Smooth muscle cell (in vitro differentiated cells): Measurements from ENCODE around the gene KIDINS220. TPM values are rescaled to one million over a fixed set of nuclear protein-coding genes. Genes with fewer than 3 reads are reported as not detected.

Experiments used
- DNase-seq: peaks from one replicate; lab custom pipeline; 2025; ENCODE audit not compliant: unreplicated experiment; lab: John Stamatoyannopoulos, UW
- H2AFZ ChIP-seq: fragments of 200-600 bp; sonication (generic); 2 replicates; pipeline ENCODE4 v1.6.0; 2016; ENCODE audit warnings: antibody characterized with exemption, low read depth, mild to moderate bottlenecking
- H3F3A ChIP-seq: fragments of 200-600 bp; sonication (generic); 2 replicates; pipeline ENCODE4 v1.6.0; 2017; ENCODE audit warnings: antibody characterized with exemption, low read depth
- H3K27ac ChIP-seq: fragments of 200-600 bp; sonication (generic); 2 replicates; pipeline ENCODE4 v1.5.1; 2016; ENCODE audit warnings: low read depth, mild to moderate bottlenecking
- H3K27me3 ChIP-seq: fragments of 200-600 bp; sonication (generic); 2 replicates; pipeline ENCODE4 v1.6.1; 2016; ENCODE audit warnings: low read depth, mild to moderate bottlenecking
- H3K36me3 ChIP-seq: fragments of 200-600 bp; sonication (generic); 2 replicates; pipeline ENCODE4 v1.5.1; 2016; ENCODE audit warnings: low read depth
- H3K4me1 ChIP-seq: fragments of 200-600 bp; sonication (generic); 2 replicates; pipeline ENCODE4 v1.5.1; 2016; ENCODE audit warnings: low read depth
- H3K4me2 ChIP-seq: fragments of 200-600 bp; sonication (generic); 2 replicates; pipeline ENCODE4 v1.6.0; 2016; ENCODE audit warnings: mild to moderate bottlenecking
- H3K4me3 ChIP-seq: fragments of 200-600 bp; sonication (generic); 2 replicates; pipeline ENCODE4 v1.5.1; 2016; ENCODE audit warnings: mild to moderate bottlenecking
- H3K79me2 ChIP-seq: fragments of 200-600 bp; sonication (generic); 2 replicates; pipeline ENCODE4 v1.6.0; 2016; ENCODE audit warnings: low read depth, mild to moderate bottlenecking
- H3K9ac ChIP-seq: fragments of 200-600 bp; sonication (generic); 2 replicates; pipeline ENCODE4 v1.6.0; 2016; ENCODE audit warnings: low read depth
- H3K9me3 ChIP-seq: fragments of 200-600 bp; sonication (generic); replicated peaks from 2 replicates; pipeline ENCODE4 v1.5.1; 2016; ENCODE audit warnings: low read depth
- H4K20me1 ChIP-seq: fragments of 200-600 bp; sonication (generic); 2 replicates; pipeline ENCODE4 v1.6.0; 2016; ENCODE audit warnings: low read depth
- CTCF ChIP-seq: fragments of 200-600 bp; sonication (generic); IDR thresholded peaks from 2 replicates; pipeline ENCODE4 v1.5.1; 2017; ENCODE audit warnings: borderline replicate concordance, mild to moderate bottlenecking, antibody characterized with exemption; ENCODE audit not compliant: insufficient read depth, poor library complexity, severe bottlenecking
- WGBS: methylation state at CpG from one replicate; pipeline ENCODE4 v1.1.7; 2016; ENCODE audit warnings: low lambda C conversion rate; 5-methylcytosine and 5-hydroxymethylcytosine counted together
- polyA plus RNA-seq: library from polyadenylated mRNA; unstranded; fragments of >200 nt; fragmentation: Nextera tagmentation; extraction: Ambion mirVana; gene quantifications from 2 replicates; pipeline ENCODE4 v1.2.1, GENCODE V29; 2016
- total RNA-seq: library from RNA; depleted of rRNA; stranded (reverse); fragments of >200 nt; gene quantifications from 2 replicates; pipeline ENCODE4 v1.2.3, GENCODE V29; 2014

The KIDINS220 gene
- total and polyA plus RNA-seq, 2 experiments from 2014 or later, result 17.8 to 54.9 TPM

DNA sequence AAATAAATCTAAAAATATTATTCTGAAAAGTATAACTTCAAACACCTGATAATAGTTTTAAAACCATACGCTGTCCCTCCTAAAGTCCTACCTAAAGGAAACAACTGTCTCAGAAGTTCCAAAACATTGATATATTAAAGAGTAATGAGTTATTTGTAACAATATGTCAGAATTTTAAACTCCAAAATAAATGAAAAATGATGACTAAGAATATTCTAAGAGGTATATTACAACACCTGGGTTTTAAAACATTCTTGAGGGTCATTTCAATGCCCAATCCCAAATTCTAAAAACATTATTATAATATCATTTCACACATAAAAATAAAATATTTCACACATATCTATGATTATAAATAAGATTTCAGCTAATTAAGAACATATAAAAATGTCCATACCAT, 20.2 kb downstream of the KIDINS220 start:
- Histone ChIP-seq H3K27me3 (no peaks in the 10 kb centered on the region), H3F3A (no peaks in the 10 kb centered on the region), H2AFZ (no peak overlapping the region), H3K9ac (no peak overlapping the region), H4K20me1 (peaks cover 43% of the 10 kb centered on the region), H3K4me1 (no peaks in the 10 kb centered on the region), H3K4me3 (no peak overlapping the region), H3K4me2 (no peak overlapping the region), H3K79me2 (peaks cover 3% of the 10 kb centered on the region), H3K36me3 (peaks cover 5% of the 10 kb centered on the region), H3K9me3 (no peaks in the 10 kb centered on the region), H3K27ac (no peak overlapping the region)
- DNase-seq, result no peak
- no peak for TF ChIP-seq CTCF
- 100% methylated on average over 1 of the region's 1 CpG for WGBS

- DNase-seq, result no peak
- peaks cover 12% of the 10 kb centered on the region for H4K20me1 ChIP-seq
- H2AFZ ChIP-seq, result no peak overlapping the region
- no peaks in the 10 kb centered on the region for H3K9me3 ChIP-seq
- no peak overlapping the region for H3K27ac ChIP-seq
- no peak overlapping the region for H3K4me3 ChIP-seq
- peaks cover 18% of the 10 kb centered on the region for H3K36me3 ChIP-seq
- TF ChIP-seq CTCF, result no peak
- H3K79me2 ChIP-seq, result no peaks in the 10 kb centered on the region
- 98% methylated on average over 6 of the region's 6 CpGs for WGBS
- H3K27me3 ChIP-seq, result no peaks in the 10 kb centered on the region
- H3F3A ChIP-seq, result no peaks in the 10 kb centered on the region
- H3K4me2 ChIP-seq, result no peak overlapping the region
- H3K4me1 ChIP-seq, result no peaks in the 10 kb centered on the region
- H3K9ac ChIP-seq, result no peak overlapping the region
Observed at GRCh38 chr2:8806885-8807704, 30.3 kb downstream of the KIDINS220 start.

DNA sequence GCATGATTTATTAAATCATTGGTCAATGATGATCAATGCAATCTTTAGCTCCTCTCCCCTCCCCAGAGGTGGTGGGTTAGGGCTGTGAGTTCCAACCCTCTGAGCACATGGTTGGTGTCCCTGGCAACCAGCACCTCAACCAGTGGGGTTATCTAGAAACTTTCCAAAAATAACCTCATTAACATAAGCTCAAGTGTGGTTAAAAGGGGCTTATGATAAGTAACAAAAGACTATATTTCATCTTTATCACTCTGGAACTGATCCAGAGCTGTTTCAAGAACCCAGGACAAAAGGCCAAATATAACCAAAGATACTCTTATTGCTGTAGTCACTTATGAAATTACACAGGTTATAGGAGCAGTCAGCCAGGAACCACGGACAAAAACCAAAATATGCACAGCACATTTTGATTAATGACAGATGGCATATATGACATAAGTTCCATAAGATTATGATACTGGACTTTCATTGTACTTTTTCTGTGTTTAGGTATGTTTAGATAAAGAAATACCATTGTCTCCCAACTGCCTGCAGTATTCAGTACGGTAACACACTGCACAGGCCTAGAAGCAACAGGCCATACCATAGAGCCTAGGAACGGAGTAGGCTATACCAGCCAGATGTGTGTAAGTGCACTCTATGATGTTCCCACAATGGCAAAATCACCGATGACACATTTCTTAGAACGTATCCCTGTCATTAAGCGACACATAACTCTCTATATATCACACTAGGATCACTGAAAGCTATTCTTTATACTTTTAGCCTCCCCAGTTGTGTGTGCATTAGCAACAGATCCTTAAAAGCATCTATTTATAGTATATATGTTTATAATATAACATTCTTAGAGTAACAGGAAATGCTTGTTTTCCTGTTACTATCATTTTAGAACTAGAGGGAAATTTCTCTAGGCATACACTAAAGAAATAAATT, 31.9 kb downstream of the KIDINS220 start:
- Histone ChIP-seq H3K27me3 (no peaks in the 10 kb centered on the region), H3K9me3 (no peaks in the 10 kb centered on the region), H3K4me2 (no peak overlapping the region), H3K4me3 (no peak overlapping the region), H3K27ac (no peak overlapping the region), H4K20me1 (peaks cover 12% of the 10 kb centered on the region), H3K4me1 (no peaks in the 10 kb centered on the region), H2AFZ (no peak overlapping the region), H3K9ac (no peak overlapping the region), H3F3A (no peaks in the 10 kb centered on the region), H3K36me3 (peaks cover 6% of the 10 kb centered on the region), H3K79me2 (no peaks in the 10 kb centered on the region)
- no peak for DNase-seq
- WGBS, result 85% methylated on average over 6 of the region's 6 CpGs
- TF ChIP-seq CTCF, result no peak
